K562 (cell line): ENCODE measurements around the gene EAF1. TPM values are rescaled to one million over a fixed set of nuclear protein-coding genes. Genes with fewer than 3 reads are reported as not detected.
A peak's percentile ranks its signal among the peaks of the same experiment; 100 is the strongest.

Experiments used
- ATAC-seq: fragments of 200-7000 bp; cut with Tn5 transposase; 3 replicates; pipeline ENCODE4 v1.9.1; 2020; ENCODE audit warnings: moderate library complexity
- BruUV-seq: library from RNA; stranded (reverse); fragments of 400-500 nt; replicated peaks from 2 replicates; lab custom pipeline; 2021; lab: Mats Ljungman, UMichigan
- CTCF ChIA-PET: fragments of 300-600 bp; formaldehyde crosslinking; extraction: SDS; loops from one replicate; lab custom pipeline; 2021; ENCODE audit warnings: low intra/inter-chr PET ratio; lab: Yijun Ruan, JAX
- POLR2A ChIA-PET: fragments of 300-600, 350-650 bp; sonication (Branson Sonifier 250); formaldehyde crosslinking; extraction: SDS; loops from one replicate; lab custom pipeline; 2021; ENCODE audit warnings: antibody characterized with exemption, inconsistent platforms; lab: Yijun Ruan, JAX
- DNase-seq, 4 experiments: peaks; one replicate each; pipeline versions ENCODE4 v3.0.0 to v3.0.0-alpha.2; 2011 to 2018; ENCODE audit warnings: low spot score in 3 of 4, mixed read lengths in 3 of 4; ENCODE audit errors: extremely low read depth in 1 of 4
- FAIRE-seq: peaks from 2 replicates; lab custom pipeline; 2011; peaks lifted over from hg19 to GRCh38; lab: Jason Lieb, UNC
- H2AFZ ChIP-seq: 2 replicates; pipeline ENCODE4 v1.6.0; 2011; ENCODE audit warnings: low read depth, low read length, control low read depth, inconsistent platforms
- H3K27ac ChIP-seq: fragments of 200-600 bp; 3 replicates; pipeline ENCODE4 v1.8.0; 2011; ENCODE audit warnings: low read depth, mild to moderate bottlenecking, control low read depth, inconsistent platforms, low read length, moderate library complexity, mixed read lengths; ENCODE audit errors: extremely low read depth
- H3K27me3 ChIP-seq, 2 experiments: fragments of 300-600 bp in 1 of 2; 2 replicates in 1 of 2; 3 replicates in 1 of 2; pipeline versions ENCODE4 v1.6.0 to v1.8.0; 2011; ENCODE audit warnings: inconsistent platforms in 2 of 2, low read length in 2 of 2, mild to moderate bottlenecking in 1 of 2, mixed read lengths in 1 of 2, moderate library complexity in 1 of 2; ENCODE audit not compliant: control insufficient read depth in 2 of 2, insufficient read depth in 2 of 2
- H3K36me3 ChIP-seq: fragments of 300-600 bp; 3 replicates; pipeline ENCODE4 v1.8.0; 2011; ENCODE audit warnings: mild to moderate bottlenecking, low read length, inconsistent platforms; ENCODE audit not compliant: control insufficient read depth, insufficient read depth
- H3K4me1 ChIP-seq, 2 experiments: fragments of 200-600 bp in 1 of 2; replicated peaks in 1 of 2; 2 replicates in 1 of 2; 3 replicates in 1 of 2; pipeline versions ENCODE4 v1.5.1 to v1.8.0; 2011; ENCODE audit warnings: inconsistent platforms in 2 of 2, low read length in 2 of 2, mild to moderate bottlenecking in 1 of 2, mixed read lengths in 1 of 2, moderate library complexity in 1 of 2; ENCODE audit not compliant: control insufficient read depth in 2 of 2, insufficient read depth in 2 of 2
- H3K4me2 ChIP-seq: 2 replicates; pipeline ENCODE4 v1.6.1; 2011; ENCODE audit warnings: low read length, control low read depth, inconsistent platforms, mixed read lengths; ENCODE audit not compliant: insufficient read depth
- H3K4me3 ChIP-seq: fragments of 200-600 bp; sonication (generic), shearing (Covaris generic); 2 replicates; pipeline ENCODE4 v1.5.1; 2016; ENCODE audit warnings: control low read depth, inconsistent platforms
- H3K79me2 ChIP-seq: fragments of 200-600 bp; 3 replicates; pipeline ENCODE4 v1.8.0; 2011; ENCODE audit warnings: low read length, inconsistent platforms; ENCODE audit not compliant: control insufficient read depth, insufficient read depth
- H3K9ac ChIP-seq, 2 experiments: 2 replicates each; pipeline versions ENCODE4 v1.6.0 to v1.6.1; 2011; ENCODE audit warnings: low read depth in 2 of 2, low read length in 2 of 2, control low read depth in 1 of 2, inconsistent platforms in 1 of 2, mild to moderate bottlenecking in 1 of 2, mixed read lengths in 1 of 2; ENCODE audit not compliant: insufficient read depth in 1 of 2
- H3K9me1 ChIP-seq: one replicate; pipeline ENCODE4 v1.6.0; 2011; ENCODE audit warnings: inconsistent platforms, mild to moderate bottlenecking, low read length, moderate library complexity; ENCODE audit not compliant: control insufficient read depth, insufficient read depth
- H3K9me3 ChIP-seq: replicated peaks from 2 replicates; pipeline ENCODE4 v1.5.1; 2011; ENCODE audit warnings: low read depth, low read length, inconsistent platforms; ENCODE audit not compliant: control insufficient read depth, insufficient read depth
- H4K20me1 ChIP-seq: replicated peaks from 2 replicates; pipeline ENCODE4 v1.6.1; 2011; ENCODE audit warnings: low read length, inconsistent platforms, mixed read lengths; ENCODE audit not compliant: control insufficient read depth, insufficient read depth
- CTCFL ChIP-seq: IDR thresholded peaks from 2 replicates; pipeline ENCODE4 v1.6.1; 2011; ENCODE audit warnings: borderline replicate concordance, low read depth, mild to moderate bottlenecking, moderate library complexity, low read length; ENCODE audit not compliant: insufficient read depth, poor library complexity, severe bottlenecking
- MAZ ChIP-seq, 2 experiments: fragments of 450-650 bp in 1 of 2; sonication (generic) in 1 of 2; formaldehyde crosslinking; IDR thresholded peaks in 1 of 2; conservative IDR thresholded peaks in 1 of 2; 2 replicates each; pipeline versions ENCODE4 v1.4.0 to v1.5.0; 2020; ENCODE audit warnings: mild to moderate bottlenecking in 1 of 2, missing genetic modification reagents in 1 of 2
- RAD21 ChIP-seq, 2 experiments: fragments of 250-450 bp in 1 of 2; fragments of 450-650 bp in 1 of 2; sonication (Bioruptor Pico) in 1 of 2; formaldehyde crosslinking in 1 of 2; IDR thresholded peaks in 1 of 2; conservative IDR thresholded peaks in 1 of 2; 2 replicates each; pipeline versions ENCODE4 v1.4.0 to v1.8.0; 2020 to 2022; ENCODE audit warnings: mild to moderate bottlenecking in 2 of 2, moderate library complexity in 1 of 2
- SMC3 ChIP-seq: conservative IDR thresholded peaks from 2 replicates; pipeline ENCODE4 v1.6.1; 2011; ENCODE audit warnings: low read depth, low read length, improper control_type of control experiment; ENCODE audit not compliant: insufficient read depth
- TEAD1 ChIP-seq, 2 experiments: fragments of 450-650 bp in 1 of 2; sonication (generic) in 1 of 2; formaldehyde crosslinking; IDR thresholded peaks; 2 replicates each; pipeline versions ENCODE4 v1.4.0 to v1.8.0; 2020 to 2022; ENCODE audit warnings: mild to moderate bottlenecking in 2 of 2, missing genetic modification reagents in 1 of 2
- WGBS: fragments of 100-300 bp; shearing (Covaris generic); methylation state at CpG from one replicate; pipeline ENCODE4 v1.1.6; 2016; ENCODE audit warnings: low coverage, mixed read lengths; ENCODE audit not compliant: insufficient coverage; ENCODE audit errors: missing lambda C conversion rate; 5-methylcytosine and 5-hydroxymethylcytosine counted together
- in situ Hi-C: fragments of 300-500 bp; cut with MboI; formaldehyde crosslinking; loops from 4 replicates; pipeline ENCODE4 v1.15.0; 2018; ENCODE audit warnings: inconsistent platforms, mixed read lengths
- intact Hi-C: fragments of 100-400 bp; cut with micrococcal nuclease; formaldehyde crosslinking; loops from 2 replicates; pipeline ENCODE4 v1.14.2; 2022
- polyA plus RNA-seq, 8 experiments: library from polyadenylated mRNA; depleted of rRNA in 4 of 8; stranded (reverse) in 5 of 8; unstranded in 3 of 8; fragments of >200 nt; fragmentation: Nextera tagmentation in 2 of 8; fragmentation: Illumina TruSeq in 1 of 8; extraction: Ambion mirVana in 2 of 8; extraction: Trizol in 1 of 8; gene quantifications; 2 replicates each; pipeline versions ENCODE4 v1.2.1 to v1.2.3, GENCODE V29; 2011 to 2014; ENCODE audit warnings: inconsistent platforms in 1 of 8, missing spikeins in 1 of 8
- total RNA-seq, 7 experiments: library from RNA; depleted of rRNA in 6 of 7; stranded (reverse); fragments of >200 nt in 6 of 7; fragmentation: Illumina TruSeq in 2 of 7; extraction: Trizol in 2 of 7; gene quantifications; 2 replicates each; pipeline versions ENCODE4 v1.2.1 to v1.2.3, GENCODE V29; 2011 to 2021; ENCODE audit warnings: low replicate concordance in 1 of 7
- TF ChIP-seq, protein P1 (sequence below), 3 experiments: IDR thresholded peaks in 2 of 3; conservative IDR thresholded peaks in 1 of 3; 2 replicates each; pipeline ENCODE4 v1.5.1; 2011 to 2012; ENCODE audit warnings: low read length in 3 of 3, mild to moderate bottlenecking in 3 of 3, control low read depth in 2 of 3, improper control_type of control experiment in 1 of 3, inconsistent platforms in 1 of 3, low read depth in 1 of 3, mixed read lengths in 1 of 3, moderate library complexity in 1 of 3; ENCODE audit not compliant: insufficient read depth in 2 of 3
- TF ChIP-seq, protein P2 (sequence below): fragments of 450-650 bp; formaldehyde crosslinking; IDR thresholded peaks from 2 replicates; pipeline ENCODE4 v1.4.0; 2020; ENCODE audit warnings: mild to moderate bottlenecking, moderate library complexity
- TF ChIP-seq, protein P3 (sequence below): IDR thresholded peaks from 2 replicates; pipeline ENCODE4 v1.6.1; 2012; ENCODE audit warnings: low read depth, low read length, improper control_type of control experiment, borderline replicate concordance

EAF1 gene
- total and polyA plus RNA-seq, 9 of the 15 experiments (the other 6 are each of a cell fraction or from before 2014, with no cell fraction given), result 7.0 to 26.8 (median 20.4) TPM

- H3K27ac ChIP-seq, result no peak overlapping the region
- no peak overlapping the region for H2AFZ ChIP-seq
- H3K36me3 ChIP-seq, result peaks cover 6% of the 10 kb centered on the region; the same call in 1 of the 3 replicates
- no TSS peak for BruUV-seq
- WGBS, result 32% methylated on average over 3 of the region's 3 CpGs
- no peaks in the 10 kb centered on the region for H3K27me3 ChIP-seq
- in situ Hi-C loops, result no loop called here
- peak; percentile 83 for FAIRE-seq
- H3K4me1 ChIP-seq, result no peaks in the 10 kb centered on the region
- no peak overlapping the region for H3K4me3 ChIP-seq
- intact Hi-C loops, result loop anchor here (1.0 to 5.0 kb wide), 5 partner anchors 27 to 478 kb away; no protein-coding TSS in a partner anchor
- no peaks in the 10 kb centered on the region for H3K9me1 ChIP-seq
- H3K4me2 ChIP-seq, result no peak overlapping the region
- POLR2A ChIA-PET, result interaction anchor here (0.6 to 1.7 kb wide), 3 partner anchors 137 to 300 kb away, joined by 3 to 6 read pairs (median 3); no protein-coding TSS in a partner anchor
- H3K79me2 ChIP-seq, result no peaks in the 10 kb centered on the region
- no peak overlapping the region for H3K9ac ChIP-seq
- CTCF ChIA-PET, result interaction anchor here (0.7 to 3.2 kb wide), 7 partner anchors 27 to 297 kb away, joined by 3 to 30 read pairs (median 4); partner anchors contain the start of gene CAPN7
- no peaks in the 10 kb centered on the region for H3K9me3 ChIP-seq
- ATAC-seq, result peak; percentile 89
- DNase-seq, result peak; percentile 62 to 76 (median 63)
- H4K20me1 ChIP-seq, result no peaks in the 10 kb centered on the region
- TF ChIP-seq, protein P1, sequence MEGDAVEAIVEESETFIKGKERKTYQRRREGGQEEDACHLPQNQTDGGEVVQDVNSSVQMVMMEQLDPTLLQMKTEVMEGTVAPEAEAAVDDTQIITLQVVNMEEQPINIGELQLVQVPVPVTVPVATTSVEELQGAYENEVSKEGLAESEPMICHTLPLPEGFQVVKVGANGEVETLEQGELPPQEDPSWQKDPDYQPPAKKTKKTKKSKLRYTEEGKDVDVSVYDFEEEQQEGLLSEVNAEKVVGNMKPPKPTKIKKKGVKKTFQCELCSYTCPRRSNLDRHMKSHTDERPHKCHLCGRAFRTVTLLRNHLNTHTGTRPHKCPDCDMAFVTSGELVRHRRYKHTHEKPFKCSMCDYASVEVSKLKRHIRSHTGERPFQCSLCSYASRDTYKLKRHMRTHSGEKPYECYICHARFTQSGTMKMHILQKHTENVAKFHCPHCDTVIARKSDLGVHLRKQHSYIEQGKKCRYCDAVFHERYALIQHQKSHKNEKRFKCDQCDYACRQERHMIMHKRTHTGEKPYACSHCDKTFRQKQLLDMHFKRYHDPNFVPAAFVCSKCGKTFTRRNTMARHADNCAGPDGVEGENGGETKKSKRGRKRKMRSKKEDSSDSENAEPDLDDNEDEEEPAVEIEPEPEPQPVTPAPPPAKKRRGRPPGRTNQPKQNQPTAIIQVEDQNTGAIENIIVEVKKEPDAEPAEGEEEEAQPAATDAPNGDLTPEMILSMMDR (IDR thresholded peaks at IDR 0.05 in 2 of 3, conservative IDR thresholded peaks at IDR 0.05 in 1 of 3; ENCODE audit: insufficient read depth in 2 of 3, low read depth in 1 of 3, low read length in 3 of 3), result peak; percentile 62 to 88 (median 72)
- TF ChIP-seq, protein P2, sequence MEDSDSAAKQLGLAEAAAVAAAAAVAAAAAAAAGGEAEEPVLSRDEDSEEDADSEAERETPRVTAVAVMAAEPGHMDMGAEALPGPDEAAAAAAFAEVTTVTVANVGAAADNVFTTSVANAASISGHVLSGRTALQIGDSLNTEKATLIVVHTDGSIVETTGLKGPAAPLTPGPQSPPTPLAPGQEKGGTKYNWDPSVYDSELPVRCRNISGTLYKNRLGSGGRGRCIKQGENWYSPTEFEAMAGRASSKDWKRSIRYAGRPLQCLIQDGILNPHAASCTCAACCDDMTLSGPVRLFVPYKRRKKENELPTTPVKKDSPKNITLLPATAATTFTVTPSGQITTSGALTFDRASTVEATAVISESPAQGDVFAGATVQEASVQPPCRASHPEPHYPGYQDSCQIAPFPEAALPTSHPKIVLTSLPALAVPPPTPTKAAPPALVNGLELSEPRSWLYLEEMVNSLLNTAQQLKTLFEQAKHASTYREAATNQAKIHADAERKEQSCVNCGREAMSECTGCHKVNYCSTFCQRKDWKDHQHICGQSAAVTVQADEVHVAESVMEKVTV (CRISPR knock-in tag), result peak; percentile 53
- peak; percentile 9 for TF ChIP-seq CTCFL
- TF ChIP-seq MAZ (CRISPR knock-in tag; conservative IDR thresholded peaks at IDR 0.05 in 1 of 2, IDR thresholded peaks at IDR 0.05 in 1 of 2), result no peak; a peak in 1 of 4 replicates
- TF ChIP-seq RAD21 (CRISPR knock-in tag; conservative IDR thresholded peaks at IDR 0.05 in 1 of 2, IDR thresholded peaks at IDR 0.05 in 1 of 2), result peak; percentile 77 to 92
- TF ChIP-seq, protein P3, sequence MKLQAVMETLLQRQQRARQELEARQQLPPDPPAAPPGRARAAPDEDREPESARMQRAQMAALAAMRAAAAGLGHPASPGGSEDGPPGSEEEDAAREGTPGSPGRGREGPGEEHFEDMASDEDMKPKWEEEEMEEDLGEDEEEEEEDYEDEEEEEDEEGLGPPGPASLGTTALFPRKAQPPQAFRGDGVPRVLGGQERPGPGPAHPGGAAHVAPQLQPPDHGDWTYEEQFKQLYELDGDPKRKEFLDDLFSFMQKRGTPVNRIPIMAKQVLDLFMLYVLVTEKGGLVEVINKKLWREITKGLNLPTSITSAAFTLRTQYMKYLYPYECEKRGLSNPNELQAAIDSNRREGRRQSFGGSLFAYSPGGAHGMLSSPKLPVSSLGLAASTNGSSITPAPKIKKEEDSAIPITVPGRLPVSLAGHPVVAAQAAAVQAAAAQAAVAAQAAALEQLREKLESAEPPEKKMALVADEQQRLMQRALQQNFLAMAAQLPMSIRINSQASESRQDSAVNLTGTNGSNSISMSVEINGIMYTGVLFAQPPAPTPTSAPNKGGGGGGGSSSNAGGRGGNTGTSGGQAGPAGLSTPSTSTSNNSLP, result peak; percentile 85
- no peak for TF ChIP-seq TEAD1 (CRISPR knock-in tag; IDR thresholded peaks at IDR 0.05)
- peak; percentile 73 for TF ChIP-seq SMC3
These were observed 21.8 kb upstream of the EAF1 start for GRCh38 chr3:15405448-15406050.
